ENCODE measurements around the gene CRB2.
"Not testable (repeated sequence)": the region's sequence is repeated elsewhere in the genome, so short reads cannot be mapped to it uniquely, and the experiment has no call there.

GRCh38 chr9:123333058-123333669 lies 22.8 kb upstream of the CRB2 start:
- not testable (repeated sequence) for TF ChIP-seq CTCF, POLR2A (IDR thresholded peaks at IDR 0.05)
